Esophagus squamous epithelium (tissue), 4 donors: Measurements from ENCODE around the gene KIAA1191.

Experiments used
- POLR2A ChIP-seq, 4 donors: fragments of 450-650 bp; IDR thresholded peaks; one replicate each; pipeline ENCODE4 v1.6.1; 2017; ENCODE audit warnings: antibody characterized with exemption in 4 of 4, mild to moderate bottlenecking in 4 of 4, moderate library complexity in 3 of 4
- TF ChIP-seq, protein P1 (sequence below), 6 experiments: fragments of 450-650 bp in 4 of 6; fragments of 200-600 bp in 2 of 6; sonication (generic) in 2 of 6; IDR thresholded peaks; one replicate each; pipeline ENCODE4 v1.5.1; 2016 to 2019; ENCODE audit warnings: antibody characterized with exemption in 6 of 6, mild to moderate bottlenecking in 4 of 6, moderate library complexity in 4 of 6

DNA sequence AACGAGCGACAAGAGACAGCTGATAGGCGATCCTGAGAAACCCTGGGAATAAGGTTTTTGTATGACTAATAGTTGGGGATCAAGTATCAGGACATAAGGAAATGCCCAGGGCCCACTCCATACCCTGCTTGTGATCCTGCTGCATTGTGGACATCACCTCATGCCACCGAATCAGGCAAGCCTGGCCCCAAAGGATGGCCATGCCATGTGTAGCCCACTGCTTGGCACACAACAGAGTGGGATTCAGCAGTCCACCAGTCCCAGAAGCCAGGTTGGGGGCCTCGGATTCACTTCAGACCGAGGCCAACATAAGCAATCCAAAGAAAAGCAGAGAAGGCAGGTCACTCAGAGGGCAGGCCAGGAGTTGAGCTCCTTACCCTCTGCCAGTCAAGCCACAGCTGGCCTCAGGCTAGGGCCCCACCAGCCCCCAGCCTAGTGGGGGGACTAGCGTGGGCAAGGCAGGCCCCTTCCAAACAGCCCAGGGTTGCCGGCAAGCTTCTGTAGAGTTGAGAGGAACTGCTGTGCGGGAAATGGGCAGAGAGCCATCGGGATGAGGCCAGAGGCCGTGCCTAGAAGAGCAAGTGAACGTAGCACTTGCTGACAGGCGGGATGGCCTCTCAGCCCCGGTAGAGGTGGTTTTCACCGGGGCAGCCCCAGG lies 21.8 kb upstream of the KIAA1191 start:
- TF ChIP-seq, protein P1, sequence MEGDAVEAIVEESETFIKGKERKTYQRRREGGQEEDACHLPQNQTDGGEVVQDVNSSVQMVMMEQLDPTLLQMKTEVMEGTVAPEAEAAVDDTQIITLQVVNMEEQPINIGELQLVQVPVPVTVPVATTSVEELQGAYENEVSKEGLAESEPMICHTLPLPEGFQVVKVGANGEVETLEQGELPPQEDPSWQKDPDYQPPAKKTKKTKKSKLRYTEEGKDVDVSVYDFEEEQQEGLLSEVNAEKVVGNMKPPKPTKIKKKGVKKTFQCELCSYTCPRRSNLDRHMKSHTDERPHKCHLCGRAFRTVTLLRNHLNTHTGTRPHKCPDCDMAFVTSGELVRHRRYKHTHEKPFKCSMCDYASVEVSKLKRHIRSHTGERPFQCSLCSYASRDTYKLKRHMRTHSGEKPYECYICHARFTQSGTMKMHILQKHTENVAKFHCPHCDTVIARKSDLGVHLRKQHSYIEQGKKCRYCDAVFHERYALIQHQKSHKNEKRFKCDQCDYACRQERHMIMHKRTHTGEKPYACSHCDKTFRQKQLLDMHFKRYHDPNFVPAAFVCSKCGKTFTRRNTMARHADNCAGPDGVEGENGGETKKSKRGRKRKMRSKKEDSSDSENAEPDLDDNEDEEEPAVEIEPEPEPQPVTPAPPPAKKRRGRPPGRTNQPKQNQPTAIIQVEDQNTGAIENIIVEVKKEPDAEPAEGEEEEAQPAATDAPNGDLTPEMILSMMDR (IDR thresholded peaks at IDR 0.05): no peak
- TF ChIP-seq POLR2A (IDR thresholded peaks at IDR 0.05): no peak
